ENCODE data around the gene TADA3. TPM values are rescaled to one million over a fixed set of nuclear protein-coding genes. Genes with fewer than 3 reads are reported as not detected.

The TADA3 gene
- total RNA-seq, 2 donors from 2014 or later, result 32.2 to 35.2 TPM

- no peaks in the 10 kb centered on the region for H3K4me1 Mint-ChIP-seq
- H3K27me3 Mint-ChIP-seq, result no peaks in the 10 kb centered on the region
- DNase-seq (no peak), ATAC-seq (no peak)
- H3K4me3 Mint-ChIP-seq, result no peak overlapping the region
- H3K36me3 Mint-ChIP-seq (ENCODE audit: low read depth), result peaks cover 6% of the 10 kb centered on the region
- peak overlapping the region; percentile 85 for H3K27ac Mint-ChIP-seq
- no peaks in the 10 kb centered on the region for H3K9me3 ChIP-seq (ENCODE audit: control insufficient read depth, low read length, poor library complexity, severe bottlenecking)
Observed at GRCh38 chr3:9820543-9820942, 28.3 kb upstream of the TADA3 start.

- Mint-ChIP-seq H3K4me1 (no peaks in the 10 kb centered on the region), H3K27me3 (no peaks in the 10 kb centered on the region), H3K36me3 (ENCODE audit: low read depth) (peaks cover 6% of the 10 kb centered on the region), H3K27ac (no peak overlapping the region), H3K4me3 (no peak overlapping the region)
- H3K9me3 ChIP-seq (ENCODE audit: control insufficient read depth, low read length, poor library complexity, severe bottlenecking), result no peaks in the 10 kb centered on the region
- DNase-seq (no peak), ATAC-seq (no peak)
Observed at GRCh38 chr3:9818666-9819335, 26.5 kb upstream of the TADA3 start.

GRCh38 chr3:9817436-9817835, 25.2 kb upstream of the TADA3 start:
- no peak overlapping the region for H3K27ac Mint-ChIP-seq
- ATAC-seq, result no peak
- no peak overlapping the region for H3K4me3 Mint-ChIP-seq
- DNase-seq, result no peak
- no peaks in the 10 kb centered on the region for H3K9me3 ChIP-seq (ENCODE audit: control insufficient read depth, low read length, poor library complexity, severe bottlenecking)
- H3K27me3 Mint-ChIP-seq, result no peaks in the 10 kb centered on the region
- peaks cover 6% of the 10 kb centered on the region for H3K36me3 Mint-ChIP-seq (ENCODE audit: low read depth)
- H3K4me1 Mint-ChIP-seq, result no peaks in the 10 kb centered on the region

GRCh38 chr3:9815986-9816385, 23.7 kb upstream of the TADA3 start:
- ATAC-seq (no peak), DNase-seq (no peak)
- no peaks in the 10 kb centered on the region for H3K9me3 ChIP-seq (ENCODE audit: control insufficient read depth, low read length, poor library complexity, severe bottlenecking)
- Mint-ChIP-seq H3K27me3 (no peaks in the 10 kb centered on the region), H3K36me3 (ENCODE audit: low read depth) (peaks cover 13% of the 10 kb centered on the region), H3K4me1 (peaks cover 8% of the 10 kb centered on the region), H3K4me3 (no peak overlapping the region), H3K27ac (no peak overlapping the region)

GRCh38 chr3:9812870-9813483, 20.7 kb upstream of the TADA3 start:
- Mint-ChIP-seq H3K27me3 (no peaks in the 10 kb centered on the region), H3K36me3 (ENCODE audit: low read depth) (peaks cover 7% of the 10 kb centered on the region), H3K4me3 (no peak overlapping the region), H3K27ac (peak overlapping the region; percentile 29), H3K4me1 (peaks cover 29% of the 10 kb centered on the region)
- DNase-seq (no peak), ATAC-seq (no peak)
- no peaks in the 10 kb centered on the region for H3K9me3 ChIP-seq (ENCODE audit: control insufficient read depth, low read length, poor library complexity, severe bottlenecking)

- ATAC-seq, result no peak
- H3K4me3 Mint-ChIP-seq, result peak overlapping the region; percentile 93
- no peak for DNase-seq
Observed at GRCh38 chr3:9810846-9811245, 18.6 kb upstream of the TADA3 start.

GRCh38 chr3:9810433-9810770, 18.1 kb upstream of the TADA3 start:
- Mint-ChIP-seq H3K27me3 (no peaks in the 10 kb centered on the region), H3K4me3 (peak overlapping the region; percentile 93), H3K4me1 (peaks cover 37% of the 10 kb centered on the region), H3K27ac (peak overlapping the region; percentile 94), H3K36me3 (ENCODE audit: low read depth) (peaks cover 7% of the 10 kb centered on the region)
- DNase-seq (no peak), ATAC-seq (no peak)
- no peaks in the 10 kb centered on the region for H3K9me3 ChIP-seq (ENCODE audit: control insufficient read depth, low read length, poor library complexity, severe bottlenecking)

More at GRCh38 chr3:9810846-9811245, 18.6 kb upstream of the TADA3 start:
- Mint-ChIP-seq H3K27me3 (no peaks in the 10 kb centered on the region), H3K36me3 (ENCODE audit: low read depth) (peaks cover 7% of the 10 kb centered on the region), H3K4me1 (peaks cover 35% of the 10 kb centered on the region), H3K27ac (peak overlapping the region; percentile 94)
- no peaks in the 10 kb centered on the region for H3K9me3 ChIP-seq (ENCODE audit: control insufficient read depth, low read length, poor library complexity, severe bottlenecking)

- DNase-seq (peak; percentile 33 to 38 (median 37)), ATAC-seq (peak; percentile 70)
- H3K36me3 Mint-ChIP-seq (ENCODE audit: low read depth), result peaks cover 7% of the 10 kb centered on the region
- no peaks in the 10 kb centered on the region for H3K27me3 Mint-ChIP-seq
- H3K9me3 ChIP-seq (ENCODE audit: control insufficient read depth, low read length, poor library complexity, severe bottlenecking), result no peaks in the 10 kb centered on the region
- peak within 1 kb of the TSS; percentile 94 for H3K27ac Mint-ChIP-seq
- peak within 1 kb of the TSS; percentile 93 for H3K4me3 Mint-ChIP-seq
- peaks cover 37% of the 10 kb centered on the region for H3K4me1 Mint-ChIP-seq
Observed at GRCh38 chr3:9809615-9810432, 17.6 kb upstream of the TADA3 start, which contains the start of gene TTLL3. TTLL3 (plus strand) TSS chr3:9810262; CDS start chr3:9810662, 400 bp downstream.

GRCh38 chr3:9809239-9809614, 17.0 kb upstream of the TADA3 start:
- no peaks in the 10 kb centered on the region for H3K9me3 ChIP-seq (ENCODE audit: control insufficient read depth, low read length, poor library complexity, severe bottlenecking)
- DNase-seq, result no peak
- peak overlapping the region; percentile 93 for H3K4me3 Mint-ChIP-seq
- H3K36me3 Mint-ChIP-seq (ENCODE audit: low read depth), result peaks cover 7% of the 10 kb centered on the region
- peak; percentile 15 for ATAC-seq
- peaks cover 37% of the 10 kb centered on the region for H3K4me1 Mint-ChIP-seq
- peak overlapping the region; percentile 94 for H3K27ac Mint-ChIP-seq
- no peaks in the 10 kb centered on the region for H3K27me3 Mint-ChIP-seq

GRCh38 chr3:9808345-9809037, 16.2 kb upstream of the TADA3 start:
- ATAC-seq (peak; percentile 72), DNase-seq (peak in 2 of 3 donors; percentile 21 to 31)
- peaks cover 9% of the 10 kb centered on the region for H3K36me3 Mint-ChIP-seq (ENCODE audit: low read depth)
- peak overlapping the region; percentile 94 for H3K27ac Mint-ChIP-seq
- H3K9me3 ChIP-seq (ENCODE audit: control insufficient read depth, low read length, poor library complexity, severe bottlenecking), result no peaks in the 10 kb centered on the region
- peak overlapping the region; percentile 93 for H3K4me3 Mint-ChIP-seq
- H3K27me3 Mint-ChIP-seq, result no peaks in the 10 kb centered on the region
- peaks cover 38% of the 10 kb centered on the region for H3K4me1 Mint-ChIP-seq

- peaks cover 43% of the 10 kb centered on the region for H3K4me1 Mint-ChIP-seq
Observed at GRCh38 chr3:9807981-9808344, 15.7 kb upstream of the TADA3 start.

GRCh38 chr3:9806688-9807589, 14.7 kb upstream of the TADA3 start:
- H3K9me3 ChIP-seq (ENCODE audit: control insufficient read depth, low read length, poor library complexity, severe bottlenecking), result no peaks in the 10 kb centered on the region
- Mint-ChIP-seq H3K36me3 (ENCODE audit: low read depth) (peaks cover 12% of the 10 kb centered on the region), H3K27ac (peak overlapping the region; percentile 94), H3K27me3 (no peaks in the 10 kb centered on the region), H3K4me1 (peaks cover 44% of the 10 kb centered on the region), H3K4me3 (no peak overlapping the region)
- DNase-seq, result no peak
- no peak for ATAC-seq

More at GRCh38 chr3:9807981-9808344, 15.7 kb upstream of the TADA3 start:
- ATAC-seq, result no peak
- DNase-seq, result no peak
- H3K27ac Mint-ChIP-seq, result peak overlapping the region; percentile 94
- H3K27me3 Mint-ChIP-seq, result no peaks in the 10 kb centered on the region
- H3K9me3 ChIP-seq (ENCODE audit: control insufficient read depth, low read length, poor library complexity, severe bottlenecking), result no peaks in the 10 kb centered on the region
- H3K4me3 Mint-ChIP-seq, result no peak overlapping the region
- H3K36me3 Mint-ChIP-seq (ENCODE audit: low read depth), result peaks cover 12% of the 10 kb centered on the region

All from T-helper 17 cell (primary cell).